OCI-LY1 (cell line): ENCODE results near the gene WDR35.

Experiments used
- EZH2 ChIP-seq: fragments of 200-600 bp; sonication (generic), shearing (Covaris generic); IDR thresholded peaks from 2 replicates; pipeline ENCODE4 v1.8.0; 2017; ENCODE audit warnings: borderline replicate concordance, mixed run types, mild to moderate bottlenecking, antibody characterized with exemption, low read length, moderate library complexity, mixed read lengths
- TF ChIP-seq, protein P1 (sequence below): fragments of 200-600 bp; sonication (generic), shearing (Covaris generic); IDR thresholded peaks from 2 replicates; pipeline ENCODE4 v1.5.1; 2017; ENCODE audit warnings: mild to moderate bottlenecking, antibody characterized with exemption, low read length, moderate library complexity, mixed read lengths

DNA sequence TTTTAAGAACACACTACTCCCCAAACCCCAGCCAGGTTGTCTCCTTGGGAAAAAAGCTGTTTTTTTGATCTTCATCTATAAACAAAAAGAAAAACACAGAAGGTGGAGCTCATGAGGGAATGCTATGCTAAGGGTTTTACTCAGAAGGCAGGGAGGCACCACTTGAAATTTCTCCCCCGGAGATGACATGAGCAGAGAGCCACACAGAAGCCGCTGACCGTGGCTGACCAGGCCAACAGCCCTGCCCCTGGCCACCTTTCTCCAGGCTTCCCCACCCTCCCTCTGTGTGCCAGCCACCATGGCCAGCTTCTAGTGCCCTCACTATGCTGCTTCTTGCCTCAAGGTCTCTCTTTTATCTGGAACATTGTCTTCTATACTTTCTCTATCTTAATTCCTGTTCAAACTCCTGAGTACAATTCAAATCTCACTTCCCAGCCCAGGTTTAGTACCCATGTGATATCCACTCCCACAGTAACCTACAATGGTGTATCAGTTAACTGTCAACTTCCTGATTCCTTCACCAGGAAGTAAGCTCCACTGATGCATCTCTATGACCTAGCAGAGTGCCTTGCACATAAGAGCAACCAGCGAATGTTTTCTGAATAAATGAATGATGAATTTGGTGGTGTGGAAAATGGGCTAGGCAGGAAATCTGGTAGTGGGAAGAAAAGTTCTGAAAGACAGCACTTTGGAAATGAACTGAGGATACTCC lies 46.2 kb upstream of the WDR35 start:
- TF ChIP-seq, protein P1, sequence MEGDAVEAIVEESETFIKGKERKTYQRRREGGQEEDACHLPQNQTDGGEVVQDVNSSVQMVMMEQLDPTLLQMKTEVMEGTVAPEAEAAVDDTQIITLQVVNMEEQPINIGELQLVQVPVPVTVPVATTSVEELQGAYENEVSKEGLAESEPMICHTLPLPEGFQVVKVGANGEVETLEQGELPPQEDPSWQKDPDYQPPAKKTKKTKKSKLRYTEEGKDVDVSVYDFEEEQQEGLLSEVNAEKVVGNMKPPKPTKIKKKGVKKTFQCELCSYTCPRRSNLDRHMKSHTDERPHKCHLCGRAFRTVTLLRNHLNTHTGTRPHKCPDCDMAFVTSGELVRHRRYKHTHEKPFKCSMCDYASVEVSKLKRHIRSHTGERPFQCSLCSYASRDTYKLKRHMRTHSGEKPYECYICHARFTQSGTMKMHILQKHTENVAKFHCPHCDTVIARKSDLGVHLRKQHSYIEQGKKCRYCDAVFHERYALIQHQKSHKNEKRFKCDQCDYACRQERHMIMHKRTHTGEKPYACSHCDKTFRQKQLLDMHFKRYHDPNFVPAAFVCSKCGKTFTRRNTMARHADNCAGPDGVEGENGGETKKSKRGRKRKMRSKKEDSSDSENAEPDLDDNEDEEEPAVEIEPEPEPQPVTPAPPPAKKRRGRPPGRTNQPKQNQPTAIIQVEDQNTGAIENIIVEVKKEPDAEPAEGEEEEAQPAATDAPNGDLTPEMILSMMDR: no peak
- TF ChIP-seq EZH2: no peak
